ENCODE data around the gene CHPF2.

DNA sequence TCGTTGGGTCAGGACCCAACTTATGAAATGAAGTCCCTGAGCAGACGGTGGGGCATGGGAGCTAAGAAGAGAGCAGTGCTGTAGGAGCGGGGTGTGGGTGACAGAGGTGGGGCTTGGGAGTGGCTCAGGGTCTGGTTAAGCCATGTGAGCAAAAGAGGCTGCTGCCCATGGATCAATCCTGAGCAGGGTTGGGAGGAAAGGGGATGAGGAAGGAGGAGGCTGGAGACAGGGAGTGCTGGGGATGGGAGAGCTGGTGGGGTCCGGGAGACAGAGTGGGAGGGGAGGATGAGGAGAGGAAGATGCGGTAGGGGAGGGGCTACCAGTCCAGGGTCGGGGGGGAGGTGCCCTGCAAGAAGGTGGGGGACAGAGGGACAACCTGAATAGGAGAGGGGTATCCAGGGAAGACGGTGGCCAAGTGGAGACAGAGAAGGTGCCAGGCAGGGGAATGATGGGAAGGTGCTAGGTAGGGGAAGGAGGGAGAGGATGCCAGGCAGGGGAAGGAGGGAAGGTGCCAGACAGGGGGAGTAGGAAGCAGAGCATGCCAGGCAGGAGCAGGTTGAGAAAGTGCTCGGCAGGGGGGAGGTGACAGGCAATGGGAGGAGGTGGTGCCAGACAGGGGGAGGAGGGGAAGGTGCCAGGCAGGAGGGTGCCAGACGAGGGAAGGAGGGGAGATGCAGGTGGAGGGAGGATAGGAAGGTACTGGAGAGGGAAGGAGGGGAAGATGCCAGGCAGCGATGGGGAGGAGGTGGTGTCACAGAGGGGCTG, 43.7 kb downstream of the CHPF2 start:
- TF ChIP-seq, protein P1, sequence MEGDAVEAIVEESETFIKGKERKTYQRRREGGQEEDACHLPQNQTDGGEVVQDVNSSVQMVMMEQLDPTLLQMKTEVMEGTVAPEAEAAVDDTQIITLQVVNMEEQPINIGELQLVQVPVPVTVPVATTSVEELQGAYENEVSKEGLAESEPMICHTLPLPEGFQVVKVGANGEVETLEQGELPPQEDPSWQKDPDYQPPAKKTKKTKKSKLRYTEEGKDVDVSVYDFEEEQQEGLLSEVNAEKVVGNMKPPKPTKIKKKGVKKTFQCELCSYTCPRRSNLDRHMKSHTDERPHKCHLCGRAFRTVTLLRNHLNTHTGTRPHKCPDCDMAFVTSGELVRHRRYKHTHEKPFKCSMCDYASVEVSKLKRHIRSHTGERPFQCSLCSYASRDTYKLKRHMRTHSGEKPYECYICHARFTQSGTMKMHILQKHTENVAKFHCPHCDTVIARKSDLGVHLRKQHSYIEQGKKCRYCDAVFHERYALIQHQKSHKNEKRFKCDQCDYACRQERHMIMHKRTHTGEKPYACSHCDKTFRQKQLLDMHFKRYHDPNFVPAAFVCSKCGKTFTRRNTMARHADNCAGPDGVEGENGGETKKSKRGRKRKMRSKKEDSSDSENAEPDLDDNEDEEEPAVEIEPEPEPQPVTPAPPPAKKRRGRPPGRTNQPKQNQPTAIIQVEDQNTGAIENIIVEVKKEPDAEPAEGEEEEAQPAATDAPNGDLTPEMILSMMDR (IDR thresholded peaks at IDR 0.05), result no peak
- no peak for TF ChIP-seq POLR2A (IDR thresholded peaks at IDR 0.05)
- no peak for TF ChIP-seq POLR2AphosphoS5 (IDR thresholded peaks at IDR 0.05)

Data from breast epithelium (tissue), 3 donors.